Dermis blood vessel endothelial cell (primary cell): Measurements from ENCODE around the gene COX7C. TPM values are rescaled to one million over a fixed set of nuclear protein-coding genes. Genes with fewer than 3 reads are reported as not detected.
"Not testable (repeated sequence)": the region's sequence is repeated elsewhere in the genome, so short reads cannot be mapped to it uniquely, and the experiment has no call there.

Source experiments
- DNase-seq: peaks from one replicate; pipeline ENCODE4 v3.0.0; 2010
- total RNA-seq: library from RNA; depleted of rRNA; stranded (reverse); fragments of >200 nt; gene quantifications from 2 replicates; pipeline ENCODE4 v1.2.3, GENCODE V29; 2014

COX7C gene
- 193 and 443 TPM in 2 replicates for total RNA-seq

DNA sequence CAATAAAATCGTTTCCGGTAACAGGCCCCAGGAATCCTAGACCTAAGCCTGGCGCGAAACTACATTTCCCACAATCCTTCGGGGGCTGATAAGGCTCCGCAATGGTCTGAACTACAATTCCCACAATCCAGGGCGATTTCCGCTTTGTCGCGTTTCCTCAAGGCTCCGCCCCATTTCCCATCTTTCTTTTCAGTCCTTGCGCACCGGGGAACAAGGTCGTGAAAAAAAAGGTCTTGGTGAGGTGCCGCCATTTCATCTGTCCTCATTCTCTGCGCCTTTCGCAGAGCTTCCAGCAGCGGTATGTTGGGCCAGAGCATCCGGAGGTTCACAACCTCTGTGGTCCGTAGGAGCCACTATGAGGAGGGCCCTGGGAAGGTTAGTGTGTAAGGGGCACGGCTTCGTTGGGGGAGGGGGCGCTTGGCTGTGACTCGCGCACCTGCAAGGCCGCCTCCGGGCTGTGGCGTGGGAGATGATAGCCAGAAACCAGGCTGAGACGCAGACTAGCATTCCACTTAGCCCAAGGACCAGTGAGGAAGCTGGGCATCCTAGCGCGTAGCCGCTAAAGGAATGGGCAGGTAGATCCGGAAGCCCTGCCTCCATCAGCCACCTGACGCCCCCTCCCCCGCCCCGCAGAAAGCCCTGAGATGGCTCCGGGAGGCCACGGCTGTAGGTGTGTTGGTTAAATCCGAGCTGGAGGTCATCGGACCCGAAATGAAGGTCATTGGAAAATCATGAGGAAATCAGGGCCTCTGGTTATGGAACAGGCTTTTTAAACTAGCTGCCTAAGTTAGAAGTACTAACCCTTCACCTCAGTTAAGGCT, at the start of gene COX7C:
Gene COX7C, plus strand, starts transcription at position 186 of the 821 bp plus-strand sequence. Its CDS starts 115 bp downstream, at position 301.
- peak; percentile 97 for DNase-seq

DNA sequence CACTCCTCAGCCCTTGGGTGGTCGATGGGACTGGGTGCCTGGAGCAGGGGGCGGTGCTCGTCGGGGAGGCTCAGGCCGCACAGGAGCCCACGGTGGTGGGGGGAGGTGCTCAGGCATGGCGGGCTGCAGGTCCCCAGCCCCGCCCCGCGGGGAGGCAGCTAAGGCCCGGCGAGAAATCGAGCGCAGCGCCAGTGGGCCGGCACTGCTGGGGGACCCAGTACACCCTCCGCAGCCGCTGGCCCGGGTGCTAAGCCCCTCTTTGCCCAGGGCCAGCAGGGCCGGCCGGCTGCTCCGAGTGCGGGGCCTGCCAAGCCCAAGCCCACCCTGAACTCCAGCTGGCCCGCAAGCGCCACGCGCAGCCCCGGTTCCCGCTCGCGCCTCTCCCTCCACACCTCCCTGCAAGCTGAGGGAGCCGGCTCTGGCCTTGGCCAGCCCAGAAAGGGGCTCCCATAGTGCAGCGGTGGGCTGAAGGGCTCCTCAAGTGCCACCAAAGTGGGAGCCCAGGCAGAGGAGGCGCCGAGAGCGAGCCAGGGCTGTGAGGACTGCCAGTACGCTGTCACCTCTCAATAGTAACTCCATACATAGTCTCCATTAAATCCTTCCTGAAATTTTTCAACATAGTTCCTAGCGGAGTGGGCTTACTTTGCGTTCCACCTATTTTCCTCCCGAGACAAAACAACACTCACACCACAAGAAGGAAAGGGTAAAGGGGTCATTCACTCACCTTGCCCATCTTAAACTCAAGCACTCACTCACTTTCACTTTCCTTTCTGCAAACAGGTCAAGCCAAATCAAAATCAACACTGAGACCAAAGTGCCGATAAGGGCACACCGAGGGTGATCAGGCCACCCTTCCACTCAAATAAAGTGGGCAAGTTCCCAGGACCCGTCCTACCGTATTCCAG, 48.0 kb upstream of the COX7C start:
- DNase-seq, result not testable (repeated sequence)

DNA sequence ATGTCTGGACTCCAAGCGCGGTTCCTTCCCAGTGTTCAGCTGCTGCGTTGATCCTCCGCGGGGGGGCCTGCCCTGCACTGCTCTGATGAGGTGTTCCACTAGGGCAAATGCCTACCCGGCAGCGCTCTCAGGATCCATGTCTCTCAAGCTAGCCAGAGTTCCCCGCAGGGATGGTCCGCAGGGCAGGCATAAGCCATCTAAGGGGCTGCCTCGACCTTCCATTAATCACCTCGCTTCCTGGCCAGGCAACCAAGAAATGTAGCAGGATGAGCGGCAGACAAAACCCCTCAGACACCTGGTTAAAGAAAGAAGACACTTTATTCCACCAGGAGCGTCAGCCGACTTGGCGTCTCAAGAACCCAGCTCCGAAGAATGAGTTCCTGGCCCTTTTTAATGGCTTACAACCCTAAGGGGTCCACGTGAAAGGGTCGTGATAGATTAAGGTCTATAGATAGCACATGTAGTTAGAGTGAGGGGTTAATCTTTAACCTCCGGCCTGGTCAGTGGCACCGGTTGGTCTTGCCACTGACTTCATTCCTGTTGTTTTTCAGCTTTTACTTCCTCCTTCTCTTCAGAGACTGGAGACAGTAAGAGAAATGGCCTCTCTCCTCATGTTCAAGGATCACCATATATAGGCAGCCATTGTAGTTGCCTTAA, 47.2 kb upstream of the COX7C start:
- no peak for DNase-seq

GRCh38 chr5:86571109-86571508, 46.6 kb upstream of the COX7C start:
- DNase-seq, result not testable (repeated sequence)

- no peak for DNase-seq
Measured at GRCh38 chr5:86572825-86573517, 44.8 kb upstream of the COX7C start.

- no peak for DNase-seq
Measured at GRCh38 chr5:86579502-86579901, 38.2 kb upstream of the COX7C start.

- DNase-seq, result no peak
Measured at GRCh38 chr5:86596476-86596875, 21.3 kb upstream of the COX7C start.

- DNase-seq, result no peak
Measured at GRCh38 chr5:86605881-86606280, 11.9 kb upstream of the COX7C start.

- DNase-seq, result no peak
Measured at GRCh38 chr5:86613455-86613854, 4.3 kb upstream of the COX7C start.

DNA sequence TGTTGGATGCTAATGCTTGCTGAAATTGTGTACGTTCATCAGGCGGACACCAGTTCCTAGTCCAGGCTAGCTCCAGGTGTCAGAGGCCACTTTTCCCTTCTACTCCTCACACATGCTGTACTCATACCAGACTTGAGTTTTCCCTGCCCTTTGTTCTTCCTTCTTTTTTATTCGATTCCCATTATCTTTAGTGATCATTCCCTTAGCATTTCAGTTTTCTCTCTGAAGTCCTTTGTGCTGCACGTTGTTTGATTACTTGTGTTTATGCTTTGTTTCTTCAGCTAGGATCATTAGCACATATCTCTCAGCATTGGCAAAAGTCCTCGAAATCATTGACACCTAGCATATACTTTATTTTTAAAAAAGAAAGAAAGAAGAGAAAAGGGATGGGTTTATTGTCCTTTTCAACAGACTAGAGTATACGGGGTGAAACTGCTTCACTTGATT, 409 bp upstream of the COX7C start:
- no peak for DNase-seq

- no peak for DNase-seq
Measured at GRCh38 chr5:86623785-86624483, 6.2 kb downstream of the COX7C start.

- no peak for DNase-seq
Measured at GRCh38 chr5:86625148-86625547, 7.4 kb downstream of the COX7C start.

DNA sequence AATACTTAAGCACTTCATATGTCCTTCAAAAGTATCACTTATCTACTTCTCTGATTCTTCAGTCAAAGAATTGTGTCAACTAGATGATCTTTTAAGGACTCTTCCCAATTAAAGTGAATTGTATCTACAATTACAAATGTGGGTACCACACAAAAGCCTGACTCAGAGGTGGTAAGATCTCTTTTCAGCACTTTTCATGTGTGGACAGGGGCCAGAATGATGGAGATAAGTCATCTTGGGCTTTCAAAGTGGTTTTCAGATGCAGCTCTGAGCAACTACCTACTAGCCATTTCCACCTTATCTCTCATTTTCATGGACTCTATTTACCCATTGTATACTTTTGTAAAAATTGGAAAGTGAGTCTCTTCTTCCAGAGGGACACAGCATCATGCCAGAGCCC, 8.4 kb downstream of the COX7C start:
- DNase-seq, result no peak

DNA sequence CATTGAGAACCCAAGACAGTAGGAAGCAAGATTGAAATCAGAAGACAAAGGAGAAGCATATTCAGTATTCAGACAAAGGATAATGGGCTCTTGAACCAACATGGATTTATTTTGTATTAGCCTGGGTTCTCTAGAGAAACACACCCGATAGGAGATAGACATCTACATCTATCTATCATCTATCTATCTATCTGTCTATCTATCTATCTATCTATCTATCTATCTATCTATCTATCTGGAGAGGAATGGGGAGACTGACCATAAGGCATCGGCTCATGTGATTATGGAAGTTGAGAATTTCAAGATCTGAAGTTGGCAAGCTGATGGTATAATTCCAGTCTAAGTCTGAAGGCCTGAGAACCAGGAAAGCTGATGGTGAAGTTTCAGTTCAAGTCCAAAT, 13.4 kb downstream of the COX7C start:
- DNase-seq, result no peak

GRCh38 chr5:86640998-86641397, 23.3 kb downstream of the COX7C start:
- DNase-seq, result no peak

- DNase-seq, result no peak
Measured at GRCh38 chr5:86644843-86645242, 27.1 kb downstream of the COX7C start.

- DNase-seq, result no peak
Measured at GRCh38 chr5:86645885-86646284, 28.1 kb downstream of the COX7C start.

DNA sequence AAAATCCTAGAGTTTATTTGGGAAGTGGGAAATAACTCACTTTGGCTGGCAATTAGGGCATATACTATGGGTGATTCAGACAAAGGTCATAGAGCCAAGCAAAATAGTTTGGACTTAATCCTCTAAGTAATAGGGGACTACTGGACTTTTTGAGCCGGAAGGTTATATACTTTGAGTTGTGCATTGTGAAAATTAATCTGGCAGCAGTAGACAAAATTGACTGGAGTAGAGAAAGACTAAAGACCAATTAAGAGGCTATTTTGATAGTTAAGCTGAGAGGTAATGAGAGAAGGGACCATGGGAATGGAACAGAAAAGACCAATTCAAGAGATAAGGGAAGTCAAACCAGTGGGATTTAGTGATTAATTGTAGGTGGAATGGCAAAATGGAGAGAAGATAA, 28.9 kb downstream of the COX7C start:
- DNase-seq, result no peak

GRCh38 chr5:86649832-86650505, 32.2 kb downstream of the COX7C start:
- DNase-seq, result no peak

DNA sequence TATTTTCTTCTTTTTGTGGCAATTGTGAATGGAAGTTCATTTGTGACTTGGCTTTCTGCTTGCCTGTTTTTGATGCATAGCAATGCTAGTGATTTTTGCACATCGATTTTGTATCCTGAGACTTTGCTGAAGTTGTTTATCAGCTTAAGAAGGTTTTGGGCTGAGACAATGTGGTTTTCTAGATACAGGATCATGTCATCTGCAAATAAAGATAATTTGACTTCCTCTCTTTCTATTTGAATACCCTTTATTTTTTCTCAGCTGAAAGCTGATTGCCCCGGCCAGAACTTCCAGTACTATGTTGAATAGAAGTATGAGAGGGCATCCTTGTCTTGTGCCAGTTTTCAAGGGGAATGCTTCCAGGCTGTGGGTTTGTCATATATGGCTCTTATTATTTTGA, 43.0 kb downstream of the COX7C start:
- not testable (repeated sequence) for DNase-seq

DNA sequence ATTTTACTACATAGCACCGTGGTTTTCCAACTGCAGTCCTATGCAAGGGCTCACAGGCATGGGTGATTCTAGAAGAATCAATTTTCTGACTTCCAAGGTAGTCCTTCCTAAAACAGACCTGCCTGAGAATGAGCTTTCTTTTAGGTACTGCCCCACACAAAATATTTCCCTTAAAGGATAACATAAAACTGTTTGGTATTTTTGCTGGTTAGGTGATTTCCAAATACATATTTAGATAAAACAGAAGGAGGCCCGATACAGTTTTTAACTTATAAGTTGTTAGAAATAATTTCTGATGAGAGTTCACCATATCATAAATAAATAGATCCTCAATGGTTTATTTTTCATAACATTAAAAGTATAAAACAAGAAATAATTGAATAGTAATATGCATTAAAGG, 46.4 kb downstream of the COX7C start:
- no peak for DNase-seq
